Trophoblast cell (in vitro differentiated cells and primary cell): ENCODE data around the gene GPR137.

ENCODE experiments used
- DNase-seq, 2 donors: peaks; one replicate each; pipeline ENCODE4 v3.0.0-alpha.2; 2016
- H2AFZ ChIP-seq: 2 replicates; pipeline ENCODE4 v1.6.1; 2013; ENCODE audit warnings: low read length, moderate library complexity, mild to moderate bottlenecking; ENCODE audit not compliant: insufficient read depth, poor library complexity
- H2AK5ac ChIP-seq: 2 replicates; pipeline ENCODE4 v1.6.1; 2013; ENCODE audit warnings: mild to moderate bottlenecking, low read length
- H2BK120ac ChIP-seq: 2 replicates; pipeline ENCODE4 v1.6.1; 2013; ENCODE audit warnings: low read length, mild to moderate bottlenecking, moderate library complexity; ENCODE audit not compliant: insufficient read depth, poor library complexity
- H2BK12ac ChIP-seq: 2 replicates; pipeline ENCODE4 v1.6.1; 2013; ENCODE audit warnings: mild to moderate bottlenecking, low read length, moderate library complexity
- H2BK5ac ChIP-seq: 2 replicates; pipeline ENCODE4 v1.6.1; 2013; ENCODE audit warnings: low read length, low read depth, moderate library complexity, mild to moderate bottlenecking; ENCODE audit not compliant: poor library complexity
- H3K14ac ChIP-seq: 2 replicates; pipeline ENCODE4 v1.6.1; 2013; ENCODE audit warnings: mild to moderate bottlenecking, low read length
- H3K18ac ChIP-seq: 2 replicates; pipeline ENCODE4 v1.6.1; 2013; ENCODE audit warnings: mild to moderate bottlenecking, low read length
- H3K23ac ChIP-seq: 2 replicates; pipeline ENCODE4 v1.6.1; 2013; ENCODE audit warnings: low read length
- H3K27ac ChIP-seq: 2 replicates; pipeline ENCODE4 v1.5.1; 2013; ENCODE audit warnings: low read depth, mild to moderate bottlenecking, inconsistent platforms, low read length, moderate library complexity
- H3K27me3 ChIP-seq: 2 replicates; pipeline ENCODE4 v1.6.1; 2013; ENCODE audit warnings: inconsistent platforms, mild to moderate bottlenecking, low read length, moderate library complexity; ENCODE audit not compliant: insufficient read depth
- H3K36me3 ChIP-seq, 2 experiments: 1 replicate in 1 of 2; 2 replicates in 1 of 2; pipeline ENCODE4 v1.6.1; 2013; ENCODE audit warnings: low read length in 2 of 2, mild to moderate bottlenecking in 2 of 2, moderate library complexity in 1 of 2; ENCODE audit not compliant: insufficient read depth in 2 of 2, control insufficient read depth in 1 of 2
- H3K4ac ChIP-seq: 2 replicates; pipeline ENCODE4 v1.6.1; 2013; ENCODE audit warnings: low read depth, mild to moderate bottlenecking, low read length, moderate library complexity
- H3K4me1 ChIP-seq, 2 experiments: 1 replicate in 1 of 2; 2 replicates in 1 of 2; pipeline ENCODE4 v1.6.1; 2013; ENCODE audit warnings: low read length in 2 of 2, mild to moderate bottlenecking in 2 of 2, moderate library complexity in 1 of 2; ENCODE audit not compliant: insufficient read depth in 2 of 2, control insufficient read depth in 1 of 2
- H3K4me2 ChIP-seq: 2 replicates; pipeline ENCODE4 v1.6.1; 2013; ENCODE audit warnings: inconsistent platforms, mild to moderate bottlenecking, low read length, moderate library complexity
- H3K4me3 ChIP-seq: 2 replicates; pipeline ENCODE4 v1.5.1; 2013; ENCODE audit warnings: mild to moderate bottlenecking, low read depth, low read length, inconsistent platforms
- H3K79me1 ChIP-seq: one replicate; pipeline ENCODE4 v1.6.1; 2013; ENCODE audit warnings: low read length
- H3K79me2 ChIP-seq: 2 replicates; pipeline ENCODE4 v1.6.1; 2013; ENCODE audit warnings: low read length, mild to moderate bottlenecking; ENCODE audit not compliant: control insufficient read depth, insufficient read depth, poor library complexity
- H3K9ac ChIP-seq: 2 replicates; pipeline ENCODE4 v1.6.1; 2013; ENCODE audit warnings: mild to moderate bottlenecking, low read length
- H3K9me3 ChIP-seq: 2 replicates; pipeline ENCODE4 v1.6.1; 2013; ENCODE audit warnings: low read depth, mild to moderate bottlenecking, control low read depth, inconsistent platforms, low read length; ENCODE audit not compliant: insufficient read depth
- H4K12ac ChIP-seq: 2 replicates; pipeline ENCODE4 v1.6.1; 2013; ENCODE audit warnings: low read depth, mild to moderate bottlenecking, low read length, moderate library complexity
- H4K8ac ChIP-seq: 2 replicates; pipeline ENCODE4 v1.6.1; 2013; ENCODE audit warnings: low read depth, mild to moderate bottlenecking, low read length, moderate library complexity
- H4K91ac ChIP-seq: one replicate; pipeline ENCODE4 v1.6.1; 2013; ENCODE audit warnings: low read depth, mild to moderate bottlenecking, low read length, moderate library complexity
- WGBS: extraction: QIAGEN DNeasy Blood & Tissue Kit; methylation state at CpG from one replicate; pipeline ENCODE4 v1.1.7; 2013; ENCODE audit warnings: missing lambda C conversion rate; ENCODE audit not compliant: insufficient read length, insufficient coverage; ENCODE audit errors: extremely low coverage; 5-methylcytosine and 5-hydroxymethylcytosine counted together

GPR137 gene

DNA sequence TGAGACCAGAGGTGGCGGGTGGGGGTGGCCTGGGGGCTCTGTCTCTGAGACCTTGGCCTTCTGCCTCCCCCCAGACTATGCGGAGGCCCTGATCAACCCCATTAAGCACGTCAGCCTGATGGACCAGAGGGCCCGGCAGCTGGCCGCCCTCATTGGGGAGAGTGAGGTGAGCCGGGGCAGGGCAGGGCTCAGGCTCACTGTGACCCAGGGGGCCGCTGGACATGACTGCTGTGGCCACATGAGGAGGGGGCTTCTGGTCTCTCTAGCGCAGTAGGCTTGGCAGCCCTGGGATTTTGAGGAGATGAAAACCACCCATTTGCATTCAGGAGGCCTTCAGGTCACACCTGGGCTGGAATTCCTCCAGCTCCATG lies 21.7 kb upstream of the GPR137 start:
- Histone ChIP-seq H3K27ac (no peak overlapping the region), H3K79me1 (peaks cover 19% of the 10 kb centered on the region), H3K79me2 (no peaks in the 10 kb centered on the region), H3K4me1 (peaks cover 35 to 39% of the 10 kb centered on the region in 2 experiments), H2BK5ac (peak overlapping the region; percentile 17), H2AFZ (no peak overlapping the region), H3K4ac (peak overlapping the region; percentile 31), H3K9ac (no peak overlapping the region), H4K8ac (no peak overlapping the region), H3K18ac (peak overlapping the region; percentile 55), H3K23ac (no peak overlapping the region), H3K14ac (no peak overlapping the region), H3K9me3 (peaks cover 2% of the 10 kb centered on the region), H2AK5ac (peak overlapping the region; percentile 13), H2BK120ac (peak overlapping the region; percentile 21), H3K4me3 (no peak overlapping the region), H3K27me3 (no peaks in the 10 kb centered on the region), H2BK12ac (peak overlapping the region; percentile 8), H3K36me3 (peaks cover 74 to 75% of the 10 kb centered on the region in 2 experiments), H4K12ac (no peak overlapping the region), H4K91ac (peak overlapping the region; percentile 25), H3K4me2 (no peak overlapping the region)
- DNase-seq, result no peak
- WGBS, result no CpG with 5 or more reads among the region's 8 CpGs

DNA sequence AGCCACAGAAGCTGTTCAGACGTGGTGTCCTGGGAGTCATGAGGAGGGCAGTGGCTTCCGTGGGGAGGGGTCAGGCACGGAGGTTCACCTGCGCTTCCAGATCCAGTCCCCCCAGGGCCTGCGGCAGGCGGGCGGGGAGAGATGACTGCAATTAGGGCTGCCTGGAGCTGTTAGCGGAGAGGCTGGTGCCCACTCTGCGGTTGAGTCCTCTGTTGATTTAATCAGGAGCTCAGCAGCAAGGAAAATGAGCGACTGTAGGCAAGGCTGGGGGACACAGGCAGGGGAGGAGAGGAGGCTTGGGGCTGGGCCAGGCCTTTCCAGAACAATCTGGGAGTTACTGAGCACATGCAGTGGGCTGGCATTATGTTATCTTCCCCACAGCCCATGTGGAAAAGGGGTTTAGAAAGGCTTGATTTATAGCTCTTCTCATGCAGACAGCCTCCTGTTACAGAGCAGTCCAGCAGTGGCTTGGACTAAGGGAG lies 21.2 kb upstream of the GPR137 start:
- Histone ChIP-seq H2AK5ac (no peak overlapping the region), H4K12ac (no peak overlapping the region), H3K36me3 (peaks cover 69 to 71% of the 10 kb centered on the region in 2 experiments), H3K79me1 (peaks cover 24% of the 10 kb centered on the region), H3K4me2 (no peak overlapping the region), H2BK12ac (no peak overlapping the region), H3K18ac (peak overlapping the region; percentile 55), H4K91ac (no peak overlapping the region), H3K4ac (no peak overlapping the region), H3K27ac (no peak overlapping the region), H3K79me2 (peaks cover 2% of the 10 kb centered on the region), H2BK5ac (no peak overlapping the region), H3K14ac (no peak overlapping the region), H2BK120ac (no peak overlapping the region), H3K9me3 (peaks cover 2% of the 10 kb centered on the region), H4K8ac (no peak overlapping the region), H3K4me1 (peaks cover 37 to 42% of the 10 kb centered on the region in 2 experiments), H3K23ac (no peak overlapping the region), H3K9ac (no peak overlapping the region), H3K4me3 (no peak overlapping the region), H3K27me3 (no peaks in the 10 kb centered on the region), H2AFZ (no peak overlapping the region)
- WGBS, result no CpG with 5 or more reads among the region's 10 CpGs
- no peak for DNase-seq

DNA sequence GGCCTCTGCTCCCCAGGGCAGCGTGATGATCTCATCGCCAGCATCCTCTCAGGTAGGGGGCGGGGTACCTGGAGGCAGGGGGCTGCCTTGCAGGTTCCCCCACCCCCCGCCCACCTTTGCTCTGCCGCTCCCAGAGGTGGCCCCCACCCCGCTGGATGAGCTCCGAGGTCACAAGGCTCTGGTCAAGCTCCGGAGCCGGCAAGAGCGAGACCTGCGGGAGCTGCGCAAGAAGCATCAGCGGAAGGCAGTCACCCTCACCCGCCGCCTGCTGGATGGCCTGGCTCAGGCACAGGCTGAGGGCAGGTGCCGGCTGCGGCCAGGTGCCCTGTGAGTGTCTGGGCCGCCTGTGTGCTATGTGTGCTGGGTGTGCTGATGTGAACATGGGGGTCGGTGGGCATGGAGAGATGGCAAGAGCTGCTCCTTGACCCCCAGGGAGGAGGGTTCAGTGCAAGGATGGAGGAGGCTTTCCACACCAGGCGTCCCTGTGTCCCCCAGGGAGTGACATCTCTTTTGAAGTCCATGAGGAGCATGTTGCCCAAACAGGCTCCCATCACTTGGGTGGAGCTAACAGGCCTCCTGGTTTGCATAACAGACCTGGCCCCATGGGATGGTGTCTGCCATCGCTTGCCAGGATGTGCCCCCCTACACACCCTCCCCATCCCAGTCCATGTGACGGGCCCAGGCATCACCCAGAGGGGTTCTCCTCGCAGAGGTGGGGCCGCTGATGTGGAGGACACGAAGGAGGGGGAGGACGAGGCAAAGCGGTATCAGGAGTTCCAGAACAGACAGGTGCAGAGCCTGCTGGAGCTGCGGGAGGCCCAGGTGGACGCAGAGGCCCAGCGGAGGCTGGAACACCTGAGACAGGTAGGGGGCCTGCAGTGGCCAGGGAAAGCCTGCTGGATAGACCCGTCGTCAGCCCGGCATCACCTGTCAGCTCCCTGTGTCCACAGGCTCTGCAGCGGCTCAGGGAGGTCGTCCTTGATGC lies 20.2 kb upstream of the GPR137 start:
- H4K12ac ChIP-seq, result no peak overlapping the region
- H3K4me2 ChIP-seq, result no peak overlapping the region
- no peak overlapping the region for H2BK5ac ChIP-seq
- no peak overlapping the region for H2BK120ac ChIP-seq
- no peak overlapping the region for H2AK5ac ChIP-seq
- no CpG with 5 or more reads among the region's 35 CpGs for WGBS
- H3K27ac ChIP-seq, result no peak overlapping the region
- no peak overlapping the region for H4K8ac ChIP-seq
- peaks cover 59 to 60% of the 10 kb centered on the region in 2 experiments for H3K36me3 ChIP-seq
- H3K9me3 ChIP-seq, result peaks cover 2% of the 10 kb centered on the region
- H3K79me1 ChIP-seq, result peaks cover 32% of the 10 kb centered on the region
- no peak overlapping the region for H2BK12ac ChIP-seq
- H3K14ac ChIP-seq, result no peak overlapping the region
- H2AFZ ChIP-seq, result no peak overlapping the region
- H3K18ac ChIP-seq, result no peak overlapping the region
- no peak overlapping the region for H3K4me3 ChIP-seq
- H3K23ac ChIP-seq, result no peak overlapping the region
- no peak overlapping the region for H3K9ac ChIP-seq
- peaks cover 8% of the 10 kb centered on the region for H3K79me2 ChIP-seq
- H3K27me3 ChIP-seq, result no peaks in the 10 kb centered on the region
- DNase-seq, result no peak
- no peak overlapping the region for H3K4ac ChIP-seq
- H4K91ac ChIP-seq, result no peak overlapping the region
- H3K4me1 ChIP-seq, result peaks cover 37 to 42% of the 10 kb centered on the region in 2 experiments

DNA sequence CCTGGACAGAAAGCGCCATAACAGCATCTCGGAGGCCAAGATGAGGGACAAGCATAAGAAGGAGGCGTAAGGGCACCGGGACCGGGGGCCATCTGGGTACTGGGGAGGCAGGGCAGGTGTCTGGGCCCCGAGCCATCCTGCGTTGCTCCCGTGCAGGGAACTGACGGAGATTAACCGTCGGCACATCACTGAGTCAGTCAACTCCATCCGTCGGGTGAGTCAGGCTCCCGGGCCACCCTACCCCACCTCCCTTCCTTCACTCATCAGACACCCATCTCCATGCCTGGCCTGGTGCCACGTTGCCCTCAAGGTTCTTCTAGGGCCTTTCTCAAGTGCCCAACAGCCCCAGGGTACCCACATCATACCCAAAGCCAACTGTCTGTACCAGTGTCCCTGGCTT lies 19.3 kb upstream of the GPR137 start:
- Histone ChIP-seq H3K27me3 (no peaks in the 10 kb centered on the region), H3K9ac (no peak overlapping the region), H3K4me1 (peaks cover 37 to 42% of the 10 kb centered on the region in 2 experiments), H3K18ac (no peak overlapping the region), H4K12ac (no peak overlapping the region), H2AFZ (no peak overlapping the region), H4K91ac (no peak overlapping the region), H3K27ac (no peak overlapping the region), H2BK12ac (no peak overlapping the region), H3K23ac (no peak overlapping the region), H2AK5ac (no peak overlapping the region), H4K8ac (no peak overlapping the region), H3K4ac (no peak overlapping the region), H3K4me2 (no peak overlapping the region), H3K79me1 (peaks cover 35% of the 10 kb centered on the region), H2BK120ac (no peak overlapping the region), H2BK5ac (no peak overlapping the region), H3K4me3 (no peak overlapping the region), H3K14ac (no peak overlapping the region), H3K9me3 (peaks cover 2% of the 10 kb centered on the region), H3K79me2 (peaks cover 9% of the 10 kb centered on the region), H3K36me3 (peaks cover 55 to 57% of the 10 kb centered on the region in 2 experiments)
- WGBS, result no CpG with 5 or more reads among the region's 15 CpGs
- DNase-seq, result no peak
